GM12864 (cell line): Measurements from ENCODE around the gene RCSD1.

Source experiments
- DNase-seq: peaks from one replicate; pipeline ENCODE4 v3.0.0-alpha.2; 2011; ENCODE audit warnings: low read depth
- H3K4me3 ChIP-seq: 2 replicates; pipeline ENCODE4 v1.5.1; 2011; ENCODE audit warnings: mild to moderate bottlenecking, low read depth, low read length, control low read depth
- CTCF ChIP-seq: IDR thresholded peaks from 2 replicates; pipeline ENCODE4 v1.5.1; 2011; ENCODE audit warnings: low read depth, mild to moderate bottlenecking, moderate library complexity, low read length, control low read depth, inconsistent platforms; ENCODE audit errors: missing control alignments

The RCSD1 gene

GRCh38 chr1:167746013-167746672, 116.1 kb downstream of the RCSD1 start:
- TF ChIP-seq CTCF: no peak
- DNase-seq: no peak
- no peak overlapping the region for H3K4me3 ChIP-seq

GRCh38 chr1:167746988-167747655, 117.1 kb downstream of the RCSD1 start:
- no peak for TF ChIP-seq CTCF
- DNase-seq: no peak
- H3K4me3 ChIP-seq: no peak overlapping the region

- no peak for TF ChIP-seq CTCF
- no peak for DNase-seq
- no peak overlapping the region for H3K4me3 ChIP-seq
These were observed 118.0 kb downstream of the RCSD1 start for GRCh38 chr1:167747988-167748387.

GRCh38 chr1:167748906-167749305, 118.9 kb downstream of the RCSD1 start:
- no peak for DNase-seq
- TF ChIP-seq CTCF: no peak
- H3K4me3 ChIP-seq: no peak overlapping the region

- no peak for DNase-seq
- TF ChIP-seq CTCF: no peak
- no peak overlapping the region for H3K4me3 ChIP-seq
These were observed 119.7 kb downstream of the RCSD1 start for GRCh38 chr1:167749741-167750140.

GRCh38 chr1:167750641-167751040, 120.6 kb downstream of the RCSD1 start:
- DNase-seq: no peak
- TF ChIP-seq CTCF: no peak
- no peak overlapping the region for H3K4me3 ChIP-seq

- no peak for DNase-seq
- no peak overlapping the region for H3K4me3 ChIP-seq
- no peak for TF ChIP-seq CTCF
These were observed 121.6 kb downstream of the RCSD1 start for GRCh38 chr1:167751676-167752075.
